GM18873 (cell line): ENCODE data around the gene ACSL4.
"Not testable (repeated sequence)": the region's sequence is repeated elsewhere in the genome, so short reads cannot be mapped to it uniquely, and the experiment has no call there.

Source experiments
- ATAC-seq: cut with Tn5 transposase; IDR thresholded peaks from one replicate; pipeline ENCODE4 v1.9.1; 2021; ENCODE audit warnings: mild to moderate bottlenecking, moderate library complexity, moderate number of reproducible peaks; ENCODE audit not compliant: unreplicated experiment, low FRiP score

The ACSL4 gene

DNA sequence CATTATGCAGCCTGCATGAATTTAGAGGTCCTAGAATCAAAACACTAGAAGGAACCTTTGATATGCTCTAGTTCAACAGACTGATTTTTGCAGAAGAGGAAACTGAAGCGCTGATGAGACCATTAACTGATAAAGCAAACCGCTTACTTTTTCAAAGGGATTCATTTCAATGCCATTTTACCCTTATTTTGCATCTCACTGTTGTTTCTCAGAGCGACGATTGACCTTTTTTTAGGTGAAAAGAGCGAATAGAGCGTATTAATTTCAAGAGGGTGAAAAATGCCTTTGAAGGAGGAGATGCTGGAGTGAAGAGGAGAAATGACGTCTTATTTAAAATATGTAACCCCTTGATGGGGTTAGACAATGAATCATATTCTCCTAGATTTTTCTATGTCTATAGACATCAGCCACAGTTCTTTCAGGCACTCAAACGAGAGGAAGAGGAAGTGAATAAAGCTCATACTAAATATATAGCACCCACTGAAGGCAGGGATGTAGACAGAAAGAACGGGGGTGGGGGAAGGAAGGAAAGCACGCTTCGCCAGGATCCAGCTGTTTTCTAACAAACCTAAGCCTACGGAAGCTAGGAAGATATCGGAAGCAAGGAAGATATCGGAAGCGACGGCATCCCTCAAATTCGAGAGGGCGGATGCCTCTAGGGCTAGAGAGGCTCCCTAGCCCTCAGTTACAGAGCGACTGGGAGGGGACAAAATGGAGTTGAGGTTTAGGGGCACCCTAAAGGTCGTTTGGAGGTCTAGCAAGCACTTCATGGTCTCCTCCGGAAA is 848 bp downstream of the ACSL4 start:
- ATAC-seq: peak; percentile 21

DNA sequence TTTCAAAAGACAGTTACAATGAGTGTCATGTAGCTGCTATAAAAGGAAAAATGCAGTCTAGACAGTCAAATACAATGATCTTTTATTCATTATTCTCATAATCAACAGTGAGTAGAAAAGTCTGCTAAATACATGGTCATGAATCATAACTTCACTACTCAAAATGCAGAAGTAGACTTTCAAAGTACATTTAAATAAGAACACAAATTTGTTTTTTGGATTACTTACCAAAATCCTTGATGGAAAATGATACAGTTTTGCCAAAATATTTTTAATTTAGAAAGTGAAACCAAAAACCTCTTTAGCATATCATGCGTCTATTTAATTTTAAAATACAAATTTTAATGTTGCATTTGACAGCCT is 4.9 kb downstream of the ACSL4 start:
- ATAC-seq: no peak

DNA sequence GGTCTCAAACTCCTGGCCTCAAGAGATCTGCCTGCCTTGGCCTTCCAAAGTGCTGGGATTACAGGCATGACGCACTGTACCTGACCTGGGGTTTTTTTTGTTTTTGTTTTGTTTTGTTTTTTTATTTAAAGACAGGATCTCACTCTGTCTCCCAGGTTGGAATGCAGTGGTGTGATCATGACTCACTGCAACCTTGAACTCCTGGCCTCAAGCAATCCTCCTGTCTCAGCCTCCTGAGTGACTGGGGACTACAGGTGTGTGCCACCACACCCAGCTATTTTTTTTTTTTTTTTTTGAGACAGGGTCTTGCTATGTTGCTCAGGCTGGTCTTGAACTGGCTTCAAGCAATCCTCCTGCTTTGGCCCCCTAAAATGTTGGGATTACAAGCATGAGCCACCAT is 8.1 kb downstream of the ACSL4 start:
- not testable (repeated sequence) for ATAC-seq

DNA sequence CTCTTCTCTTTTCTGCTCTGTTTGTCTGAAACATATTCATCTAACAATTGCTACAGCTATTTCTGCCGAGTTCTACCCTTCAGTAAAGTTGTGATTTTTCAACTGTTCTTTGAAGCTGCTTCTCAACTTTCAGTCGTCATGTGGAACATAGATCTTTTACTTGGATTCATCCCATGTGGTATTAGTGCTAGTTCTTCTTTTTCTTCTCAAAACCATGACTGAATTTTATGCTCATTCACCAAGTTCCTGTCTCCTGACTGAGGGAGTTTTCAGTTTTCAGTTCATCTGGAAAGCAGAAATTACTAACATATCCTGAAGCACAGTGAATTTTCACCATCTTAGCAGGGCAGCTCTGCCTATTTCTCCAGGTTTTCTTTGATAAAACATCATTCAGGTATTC is 12.1 kb downstream of the ACSL4 start:
- ATAC-seq: no peak

DNA sequence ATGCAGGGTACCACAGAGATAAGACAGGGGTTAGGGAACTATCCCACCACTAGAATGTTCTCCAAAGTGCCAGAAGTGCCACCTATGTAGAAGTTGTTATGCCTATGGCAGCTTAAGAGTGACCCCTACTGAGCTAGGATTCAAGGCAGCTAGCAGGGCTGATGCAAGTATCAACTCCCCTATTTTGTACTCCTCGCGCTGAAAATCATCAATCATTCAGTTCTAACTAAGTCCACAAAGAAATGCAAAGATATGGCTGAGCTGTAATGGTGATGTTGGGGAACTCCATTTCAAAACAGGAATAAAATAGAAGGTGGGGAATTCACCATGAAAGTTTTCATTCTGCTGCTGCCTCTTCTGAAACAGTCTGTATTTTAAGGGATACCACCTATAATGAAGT is 13.8 kb downstream of the ACSL4 start:
- no peak for ATAC-seq

DNA sequence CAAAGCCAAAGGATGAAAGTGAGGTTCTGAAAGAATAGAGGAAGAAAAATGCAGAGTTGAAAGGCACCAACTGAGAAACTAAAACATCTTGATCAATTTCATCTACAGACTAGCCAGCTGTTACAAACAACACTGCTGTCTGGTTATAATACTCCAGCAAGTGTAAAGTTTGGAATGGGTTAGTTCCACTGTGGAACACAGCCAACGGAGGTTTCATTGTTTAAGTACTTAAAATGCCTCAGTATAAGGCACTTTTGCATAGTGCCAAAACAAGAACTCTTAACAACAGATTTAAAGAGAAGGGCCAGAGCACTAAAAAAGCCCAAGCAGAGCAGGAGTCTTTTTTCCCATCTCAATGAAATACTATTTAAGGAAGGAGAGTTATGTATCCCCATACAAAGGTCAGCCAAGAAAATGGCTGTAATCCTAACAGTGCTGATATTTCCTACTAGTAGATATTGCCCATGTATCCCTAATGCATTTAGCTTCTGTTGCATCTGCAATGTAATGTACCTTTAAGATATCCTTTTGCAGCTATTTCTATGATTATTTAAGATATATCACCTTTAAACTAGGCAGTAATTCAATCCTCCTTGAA is 16.5 kb downstream of the ACSL4 start:
- ATAC-seq: no peak

DNA sequence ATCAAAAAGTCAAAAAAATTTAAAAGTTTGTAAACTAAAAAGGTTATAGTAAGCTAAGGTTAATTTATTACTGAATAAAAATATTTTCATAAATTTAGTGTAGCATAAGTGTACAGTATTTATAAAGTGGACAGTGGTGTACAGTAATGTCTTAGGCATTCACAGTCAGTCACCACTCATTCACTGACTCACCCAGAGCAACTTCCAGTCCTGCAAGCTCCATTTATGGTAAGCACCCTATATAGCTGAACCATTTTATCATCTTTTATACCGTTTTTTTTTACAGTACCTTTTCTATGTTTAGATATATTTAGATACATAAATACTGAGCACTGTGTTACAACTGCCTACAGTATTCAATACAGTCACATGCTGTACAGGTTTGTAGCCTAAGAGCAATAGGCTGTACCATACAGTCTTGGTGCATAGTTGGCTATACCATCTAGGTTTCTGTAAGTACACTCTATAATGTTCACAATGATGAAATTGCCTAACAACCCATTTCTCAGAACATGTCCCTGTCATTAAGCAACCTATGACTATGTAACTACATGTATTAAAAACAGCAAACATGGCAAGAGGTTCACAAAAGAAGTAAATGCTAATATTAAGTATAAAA is 18.6 kb downstream of the ACSL4 start:
- no peak for ATAC-seq

DNA sequence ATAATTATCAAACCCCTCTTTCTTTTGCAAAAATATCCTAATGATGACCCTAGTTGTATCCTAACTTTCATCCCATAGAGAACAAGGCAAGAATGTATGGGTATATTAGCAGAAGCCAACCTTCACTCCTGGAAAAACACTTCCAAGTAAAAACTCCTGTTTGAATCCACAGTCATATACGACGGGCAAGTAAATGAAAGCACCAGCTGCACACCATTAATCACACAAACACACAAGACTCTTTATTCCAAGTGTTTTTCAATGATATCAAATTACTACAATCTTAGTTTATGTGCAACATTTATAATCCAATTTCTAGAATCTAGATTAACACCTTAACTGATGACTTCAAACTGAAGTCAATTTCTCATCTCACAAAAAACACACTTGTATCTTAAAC is 22.9 kb downstream of the ACSL4 start:
- ATAC-seq: no peak

DNA sequence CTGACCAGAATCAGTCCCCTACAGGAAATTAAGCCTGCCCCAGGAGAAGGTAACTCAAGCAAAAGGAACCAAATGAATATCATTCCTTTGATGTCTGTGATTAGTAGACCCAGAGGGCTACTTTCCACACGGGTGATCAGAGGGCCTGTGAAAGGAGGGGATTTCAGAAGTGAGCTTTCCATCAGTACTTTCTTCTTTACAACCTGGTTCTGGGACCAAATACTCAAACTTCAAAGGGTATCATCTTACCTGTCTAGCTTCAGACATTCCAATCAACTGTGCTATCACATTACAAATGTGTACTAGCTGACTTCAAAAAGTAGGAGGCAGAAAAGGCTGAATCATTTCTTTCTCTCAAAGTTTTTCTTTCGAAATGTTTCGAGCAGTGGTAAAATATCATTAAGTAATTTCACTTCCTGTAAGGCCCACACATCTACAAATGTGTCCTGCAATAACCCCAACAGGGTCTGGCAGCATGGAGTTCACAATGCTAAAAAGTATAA is 23.9 kb downstream of the ACSL4 start:
- ATAC-seq: peak; percentile 55

DNA sequence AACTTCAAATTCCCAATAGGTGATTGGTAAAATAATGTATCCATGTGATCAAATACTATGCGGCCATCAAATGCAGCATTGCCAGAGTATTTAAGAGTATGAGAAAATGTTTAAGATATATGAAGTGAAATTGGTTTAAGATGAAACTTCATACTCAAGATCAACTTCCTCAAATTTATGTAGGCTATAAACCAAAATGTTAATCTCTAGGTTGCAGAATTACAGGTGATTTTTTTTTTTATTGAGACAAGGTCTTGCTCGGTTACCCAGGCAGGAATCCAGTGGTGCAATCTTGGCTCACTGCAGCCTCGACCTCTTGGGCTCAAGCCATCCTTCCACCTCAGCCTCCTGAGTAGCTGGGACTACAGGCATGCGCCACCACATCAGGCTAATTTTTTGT is 25.3 kb downstream of the ACSL4 start:
- no peak for ATAC-seq

DNA sequence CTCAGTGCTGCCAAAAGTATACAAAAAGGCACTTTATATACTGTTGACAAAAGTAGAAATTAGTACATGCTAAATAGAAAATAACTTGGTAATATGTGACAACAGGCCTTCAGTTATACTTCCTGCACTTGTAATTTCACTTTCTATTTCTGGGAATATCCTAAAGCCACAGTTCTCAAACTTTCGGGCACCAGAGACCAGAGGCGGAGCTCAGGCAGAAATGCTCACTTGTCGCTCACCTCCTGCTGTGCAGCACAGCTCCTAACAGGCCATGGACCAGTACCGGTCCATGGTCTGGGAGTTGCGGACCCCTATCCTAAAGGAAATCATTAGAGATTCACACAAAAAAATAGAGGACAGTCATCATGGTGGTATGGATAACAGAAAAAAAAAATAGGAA is 25.7 kb downstream of the ACSL4 start:
- no peak for ATAC-seq

DNA sequence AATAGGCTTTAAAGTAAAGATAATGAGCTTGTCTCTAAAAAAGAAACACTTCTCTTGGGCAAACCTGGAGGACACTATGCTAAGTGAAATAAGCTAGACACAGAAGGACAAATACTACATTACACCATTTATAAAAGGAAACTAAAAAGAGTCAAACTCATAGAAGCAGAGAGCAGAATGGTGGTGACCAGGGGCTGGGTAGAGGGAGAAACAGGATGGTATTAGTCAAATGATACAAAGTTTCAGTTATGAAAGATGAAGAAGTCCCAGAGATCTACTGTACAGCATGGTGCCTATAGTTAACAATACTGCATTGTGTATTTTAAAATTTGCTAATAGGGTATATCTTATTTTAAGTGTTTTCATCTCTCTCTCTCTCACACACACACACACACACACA is 28.5 kb downstream of the ACSL4 start:
- peak; percentile 88 for ATAC-seq

DNA sequence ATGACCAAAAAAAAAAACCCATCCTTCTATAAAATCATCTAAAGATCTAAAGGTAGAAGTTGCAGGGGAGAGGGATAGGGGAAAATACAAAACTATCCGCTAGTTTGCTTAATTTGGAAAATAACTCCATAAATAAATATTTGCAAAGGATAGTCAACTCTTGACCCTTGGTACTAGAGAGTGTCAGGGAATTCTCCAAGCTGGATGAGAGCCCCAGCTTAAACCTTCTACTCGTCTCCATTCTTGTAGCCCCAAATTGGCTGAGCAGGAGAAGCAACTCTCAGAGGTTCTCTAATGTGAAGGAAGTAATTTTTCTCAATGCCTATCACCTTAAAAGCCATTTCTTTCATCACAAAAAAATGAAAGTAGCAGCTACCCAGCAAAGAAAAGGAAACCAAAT is 35.2 kb downstream of the ACSL4 start:
- no peak for ATAC-seq

DNA sequence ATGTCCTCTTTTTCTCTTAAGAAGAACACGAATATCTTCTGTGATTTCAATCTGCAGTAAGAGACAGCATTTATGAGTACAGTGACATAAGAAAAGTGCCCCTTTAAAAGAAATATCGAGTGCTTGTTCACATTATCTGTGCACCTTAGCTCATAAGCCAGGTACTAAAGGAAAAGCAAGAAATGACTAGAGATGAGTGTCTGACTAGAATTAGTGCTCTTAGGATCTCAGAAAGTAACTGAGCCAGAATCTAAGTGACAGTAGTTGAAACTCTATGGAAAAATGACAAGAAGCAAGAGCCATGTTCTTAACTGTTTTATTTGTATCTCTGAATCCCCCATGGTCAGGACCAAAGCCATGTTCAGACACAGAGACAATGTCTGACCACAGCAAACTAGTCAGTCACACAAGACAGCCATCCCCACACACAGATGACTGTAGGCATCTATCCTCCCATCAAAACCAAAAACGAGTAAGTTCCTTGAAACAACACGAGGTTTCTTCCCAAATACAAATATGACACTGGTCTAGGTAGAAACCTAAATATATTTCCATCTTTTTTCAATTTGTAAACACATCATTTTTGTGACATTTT is 36.8 kb downstream of the ACSL4 start:
- no peak for ATAC-seq

DNA sequence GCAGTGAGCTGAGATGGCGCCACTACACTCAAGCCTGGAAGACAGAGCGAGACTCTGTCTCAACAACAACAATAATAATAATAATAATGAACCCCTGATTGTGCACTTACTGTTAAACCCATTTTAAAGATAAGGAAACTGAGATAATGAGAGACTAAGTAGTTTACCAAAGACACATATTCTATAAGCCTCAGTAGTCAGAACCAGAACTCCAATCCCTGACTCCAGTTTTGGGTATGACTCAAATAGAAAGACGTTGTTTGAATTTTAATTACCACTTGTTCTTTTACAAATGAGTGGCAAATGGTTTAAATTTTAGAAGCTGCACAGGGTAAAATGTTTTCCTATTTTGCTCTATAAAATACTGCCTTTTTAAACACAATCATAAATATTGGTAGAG is 37.4 kb downstream of the ACSL4 start:
- no peak for ATAC-seq

DNA sequence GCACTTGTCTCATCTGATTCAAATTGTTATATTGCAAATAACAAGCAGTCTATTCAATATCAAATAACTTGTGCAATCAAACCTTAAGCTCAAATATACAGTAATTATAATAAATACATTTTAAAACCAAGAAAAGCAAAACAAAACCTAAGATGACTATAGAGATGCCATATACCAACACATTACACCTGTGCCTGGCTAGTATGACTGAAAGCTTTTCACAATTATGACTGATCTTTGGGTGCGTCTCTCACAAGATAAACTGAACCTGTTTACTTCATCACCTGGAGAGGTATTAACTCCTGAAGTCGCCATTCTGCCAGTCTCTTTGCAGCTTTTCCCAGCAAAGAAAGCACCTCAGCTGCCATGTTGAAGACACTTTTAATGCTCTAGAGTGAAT is 41.3 kb downstream of the ACSL4 start:
- no peak for ATAC-seq

DNA sequence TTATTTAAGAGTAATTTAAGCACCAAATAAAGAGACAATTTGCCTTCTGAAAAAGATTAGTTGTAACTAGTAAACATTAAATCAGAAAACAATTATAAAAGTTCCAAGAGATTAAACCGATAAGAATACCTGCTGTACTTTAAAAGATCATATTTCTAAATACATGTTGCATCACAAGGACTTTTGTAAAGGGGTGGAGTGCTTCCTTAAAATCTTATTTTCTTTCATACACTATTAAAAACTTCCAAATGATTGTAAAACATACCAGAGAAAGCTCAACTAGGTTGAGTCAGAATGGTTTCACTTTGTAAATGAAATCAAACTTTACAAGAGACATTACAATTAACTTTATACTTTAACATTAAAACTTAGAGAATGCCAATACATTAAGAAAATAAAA is 41.8 kb downstream of the ACSL4 start:
- no peak for ATAC-seq

DNA sequence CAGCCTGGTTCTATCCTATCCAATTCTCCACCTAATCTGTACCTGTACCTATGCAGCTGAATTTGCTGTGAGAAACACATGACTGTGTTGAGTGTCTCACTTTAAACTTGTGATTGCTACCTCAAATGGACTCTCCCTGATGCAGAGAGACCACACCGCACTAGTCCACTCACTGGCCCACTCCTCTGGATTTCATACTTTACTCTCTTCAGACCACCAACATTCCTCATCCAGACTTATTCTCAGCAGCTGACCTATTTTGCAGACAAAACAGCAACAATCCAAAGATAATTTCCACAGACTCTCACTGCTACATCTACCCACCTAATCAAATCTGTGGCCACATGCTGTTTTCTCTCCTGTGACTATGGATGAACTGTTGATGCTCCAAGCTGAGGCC is 45.2 kb downstream of the ACSL4 start:
- ATAC-seq: no peak

DNA sequence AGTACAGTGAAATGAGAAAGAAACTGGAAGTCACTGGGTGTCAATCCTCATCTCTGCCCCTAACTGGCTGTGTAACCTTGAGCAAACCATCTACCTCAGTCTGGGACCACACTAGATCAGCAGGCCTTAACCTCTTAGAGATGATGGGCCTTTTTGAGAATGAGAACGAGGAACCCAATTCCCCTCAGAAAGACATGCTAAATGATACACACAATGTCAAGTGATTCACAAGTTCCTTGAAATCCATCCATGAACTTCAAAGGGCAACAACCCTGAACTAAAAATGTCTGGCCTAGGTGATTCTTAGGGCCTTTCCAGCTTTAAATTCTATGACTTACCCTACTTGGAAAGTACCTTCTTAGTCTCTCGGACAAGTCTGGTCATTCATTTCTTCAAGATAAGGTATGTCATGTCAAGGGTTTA is 47.4 kb downstream of the ACSL4 start:
- no peak for ATAC-seq

DNA sequence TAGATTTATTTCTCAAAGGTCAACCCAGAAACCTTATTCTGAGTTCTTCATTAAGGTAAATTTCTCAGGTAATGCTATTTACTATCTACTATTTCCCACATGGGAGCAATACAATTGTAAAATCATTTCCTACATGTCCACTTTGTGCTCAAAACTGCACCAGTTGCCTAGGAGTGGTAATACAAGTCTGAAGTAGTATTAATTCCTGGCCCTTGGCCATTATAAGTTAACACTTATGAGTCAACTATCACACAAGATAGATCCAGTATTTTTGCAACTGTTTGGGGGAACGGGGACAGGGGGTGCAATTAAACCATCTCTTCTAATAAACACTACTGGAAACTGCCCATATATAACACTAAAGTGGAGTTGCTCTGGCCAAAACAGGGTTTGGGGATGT is 48.9 kb downstream of the ACSL4 start:
- no peak for ATAC-seq

DNA sequence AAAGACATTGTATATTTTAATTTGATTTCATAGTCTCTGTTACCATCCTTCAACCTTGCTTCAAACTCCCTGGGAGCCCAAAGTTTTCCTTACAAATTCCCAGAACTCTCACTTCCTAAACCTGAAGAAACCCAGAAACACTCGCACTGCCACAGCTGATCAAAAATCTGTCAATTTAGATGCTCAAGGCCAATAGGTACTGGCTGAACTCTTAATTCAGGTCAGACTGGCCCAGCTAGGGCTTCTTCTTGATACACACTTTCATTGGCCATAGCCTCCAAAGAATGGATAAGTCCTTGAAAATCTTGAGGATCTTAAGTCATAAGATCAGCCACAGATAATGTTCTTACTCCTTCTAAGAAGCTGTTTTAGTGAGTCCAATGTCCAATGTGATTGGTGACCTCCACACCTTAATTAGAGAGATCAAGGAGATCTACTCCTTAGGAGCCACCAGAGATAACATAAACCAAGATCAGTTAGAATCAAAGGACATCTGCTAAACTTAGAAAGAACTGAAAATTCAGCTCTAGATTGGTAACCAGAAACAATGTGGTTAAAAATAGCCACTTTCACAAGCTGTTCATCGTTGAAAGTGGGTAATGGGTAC is 51.5 kb downstream of the ACSL4 start:
- ATAC-seq: no peak
